ENCODE data around the gene HSPB9.

GRCh38 chr17:42132941-42133340 is 10.3 kb downstream of the HSPB9 start:
- TF ChIP-seq CTCF (IDR thresholded peaks at IDR 0.05) (no peak), ATF3 (CRISPR knock-in tag; conservative IDR thresholded peaks at IDR 0.05) (no peak), ZNF317 (CRISPR knock-in tag; IDR thresholded peaks at IDR 0.05; ENCODE audit: borderline replicate concordance, low read depth) (no peak), PREB (CRISPR knock-in tag; IDR thresholded peaks at IDR 0.05; ENCODE audit: borderline replicate concordance) (no peak), CREM (CRISPR knock-in tag; IDR thresholded peaks at IDR 0.05) (no peak), MLX (CRISPR knock-in tag; IDR thresholded peaks at IDR 0.05) (no peak), STAT6 (CRISPR knock-in tag; conservative IDR thresholded peaks at IDR 0.05; ENCODE audit: low read depth) (no peak)
